KBM-7 (cell line): Measurements from ENCODE around the gene CEP152.
"Not testable (repeated sequence)": the region's sequence is repeated elsewhere in the genome, so short reads cannot be mapped to it uniquely, and the experiment has no call there.

Experiments used
- DNase-seq: peaks from one replicate; pipeline ENCODE4 v3.0.0-alpha.2; 2015
- in situ Hi-C: fragments of 300-500 bp; cut with MboI; formaldehyde crosslinking; loops from 2 replicates; pipeline ENCODE4 v1.14.3; 2020; ENCODE audit warnings: low sequenced_read_pairs, low pct_unique_long_range_greater_than_20kb, mixed read lengths

Gene CEP152

GRCh38 chr15:48814286-48814685 is 3.4 kb upstream of the CEP152 start:
- DNase-seq = no peak
- in situ Hi-C loops = no loop called here

- in situ Hi-C loops = no loop called here
- DNase-seq = no peak
These were observed 573 bp upstream of the CEP152 start for GRCh38 chr15:48811325-48811958.

DNA sequence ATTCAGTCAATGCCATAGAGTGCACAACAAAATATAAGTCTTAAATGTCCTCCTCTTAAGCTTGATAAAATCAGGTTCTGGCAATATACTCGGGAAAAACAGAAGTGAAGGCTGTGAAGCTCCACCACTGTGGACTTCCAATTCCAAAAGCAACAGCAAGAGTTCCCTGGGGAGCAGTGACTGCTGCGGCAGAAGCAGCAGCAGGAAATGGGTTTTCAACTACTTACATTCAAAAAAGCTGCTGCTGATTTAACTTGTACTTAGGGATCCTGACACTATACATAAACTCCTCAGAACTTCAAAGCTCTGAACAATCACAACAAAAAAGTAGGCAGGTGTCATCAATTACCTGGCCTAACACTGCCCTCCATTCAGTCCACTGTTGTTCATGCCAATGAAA is 4.7 kb downstream of the CEP152 start:
- in situ Hi-C loops = no loop called here
- DNase-seq = peak; percentile 18

DNA sequence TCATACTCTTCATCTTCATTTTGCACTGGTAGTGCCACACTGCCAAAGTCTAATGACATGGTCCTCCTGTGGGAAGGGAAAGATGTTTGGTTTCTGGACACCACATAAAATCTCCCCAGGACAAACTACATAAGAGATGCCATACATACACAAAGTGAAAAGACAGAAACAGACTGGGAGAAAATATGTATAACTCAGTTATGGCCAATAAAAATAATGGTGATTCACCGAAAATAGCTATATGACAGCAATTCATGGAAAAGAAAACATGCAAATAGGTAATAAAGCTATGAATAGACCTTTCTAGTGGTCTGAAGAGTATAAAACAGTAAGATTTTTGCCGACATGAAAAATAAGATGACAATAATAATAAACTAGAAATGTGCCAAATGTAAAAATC is 5.3 kb downstream of the CEP152 start:
- DNase-seq = no peak
- in situ Hi-C loops = no loop called here

DNA sequence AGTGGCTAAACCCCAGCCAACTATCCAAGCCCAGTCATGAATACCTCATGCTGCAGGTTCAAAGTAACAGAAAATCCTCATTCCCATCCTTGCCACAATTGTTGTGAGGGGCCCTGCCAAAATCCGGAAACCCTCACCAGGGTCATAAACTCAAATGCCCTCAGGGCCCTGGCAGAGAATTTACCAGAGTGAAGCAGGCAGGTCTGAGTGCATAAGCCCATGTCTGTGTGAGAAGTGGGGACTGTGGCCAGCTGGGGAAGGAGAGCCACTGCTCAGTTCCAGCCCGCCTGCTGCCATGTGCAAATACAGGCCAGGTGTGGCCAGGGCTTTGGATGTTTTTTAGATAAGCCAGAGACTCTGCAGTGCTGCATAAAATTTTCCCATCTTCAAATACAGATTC is 7.0 kb downstream of the CEP152 start:
- in situ Hi-C loops = no loop called here
- no peak for DNase-seq

GRCh38 chr15:48802867-48803266 is 8.0 kb downstream of the CEP152 start:
- no peak for DNase-seq
- in situ Hi-C loops = no loop called here

DNA sequence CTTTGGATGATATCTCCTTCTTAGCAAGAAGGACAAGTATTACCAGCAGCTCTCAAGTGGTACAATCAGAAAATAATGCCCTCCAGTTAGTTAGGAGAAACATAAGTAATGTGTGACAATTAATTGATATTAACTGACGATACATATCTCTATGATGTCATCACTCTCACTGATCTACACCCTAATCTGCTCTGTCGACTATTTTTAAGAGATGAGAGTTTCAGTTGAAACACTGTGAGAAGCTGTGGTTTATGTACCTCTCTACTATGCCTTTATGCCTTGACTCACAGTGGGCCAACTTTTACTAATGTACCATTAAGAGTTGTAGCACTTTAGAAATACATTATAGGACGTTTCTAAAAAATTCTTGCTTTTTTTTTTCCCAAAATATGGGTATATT is 8.6 kb downstream of the CEP152 start:
- DNase-seq = no peak
- in situ Hi-C loops = no loop called here

DNA sequence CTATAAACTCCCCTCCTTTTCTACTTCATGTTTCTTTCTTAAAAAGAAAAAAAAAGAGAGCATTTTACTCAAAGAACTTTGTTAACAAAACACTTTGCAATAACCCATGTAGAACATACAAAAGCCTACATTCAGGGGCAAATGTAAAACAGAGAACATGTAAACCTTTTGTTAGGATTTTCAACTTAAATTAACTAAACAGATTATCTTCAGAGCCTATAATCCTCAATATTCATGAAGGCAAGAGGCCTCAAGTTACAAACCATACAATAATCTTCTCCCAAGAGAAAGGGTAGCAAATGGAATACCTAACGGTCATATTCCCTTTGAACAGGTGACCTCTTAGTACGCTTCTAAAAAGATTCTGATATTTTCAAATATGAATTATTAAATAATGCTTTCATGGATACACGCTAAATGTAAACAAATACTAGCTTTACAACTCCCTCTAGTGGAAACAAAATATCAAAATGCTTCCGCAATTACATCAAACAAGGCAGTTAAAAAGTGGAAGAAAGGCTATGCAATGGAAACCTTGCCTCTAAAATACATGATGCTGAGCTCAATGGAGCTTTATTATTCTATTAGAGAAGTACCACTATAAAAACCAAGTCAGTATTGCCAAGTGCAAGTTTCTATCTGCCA is 9.9 kb downstream of the CEP152 start:
- DNase-seq = peak; percentile 25
- in situ Hi-C loops = no loop called here

DNA sequence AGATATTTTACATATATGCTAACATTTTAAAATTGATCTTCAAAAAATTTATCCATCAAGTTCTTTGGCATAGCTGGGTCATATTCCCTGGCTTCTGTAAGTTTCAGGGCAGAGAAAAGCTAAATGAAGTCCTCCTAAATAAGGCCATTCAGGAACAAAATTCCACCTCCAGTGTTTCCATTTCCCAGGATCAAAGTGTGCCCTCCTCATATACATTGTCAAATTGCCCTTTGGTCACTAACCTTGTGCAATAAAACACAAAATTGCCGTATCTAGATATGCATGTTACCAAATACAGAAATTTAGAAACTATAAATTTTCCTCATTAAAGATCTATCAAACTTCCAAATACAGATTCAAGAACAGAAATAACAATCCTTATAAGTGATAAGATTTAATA is 10.6 kb downstream of the CEP152 start:
- in situ Hi-C loops = no loop called here
- no peak for DNase-seq

- in situ Hi-C loops = no loop called here
- DNase-seq = no peak
These were observed 12.6 kb downstream of the CEP152 start for GRCh38 chr15:48798319-48798718.

DNA sequence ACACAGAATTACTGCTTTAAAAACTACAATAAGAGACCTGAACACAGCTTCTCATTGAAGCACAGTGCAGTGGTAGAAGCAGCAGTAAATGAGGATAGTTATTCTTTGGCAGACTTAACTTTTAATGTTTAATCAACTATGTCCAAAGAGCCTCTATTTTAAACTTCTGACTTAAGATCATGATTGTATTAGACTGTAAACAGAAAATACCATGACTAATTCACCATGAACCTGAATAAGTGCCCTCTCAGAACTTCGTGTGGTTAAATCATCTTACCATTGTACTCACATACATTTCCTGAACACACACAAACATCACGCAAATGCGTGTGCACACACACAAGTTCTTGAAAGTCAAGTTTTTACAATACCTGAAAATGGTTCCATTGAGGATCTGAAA is 13.9 kb downstream of the CEP152 start:
- in situ Hi-C loops = no loop called here

DNA sequence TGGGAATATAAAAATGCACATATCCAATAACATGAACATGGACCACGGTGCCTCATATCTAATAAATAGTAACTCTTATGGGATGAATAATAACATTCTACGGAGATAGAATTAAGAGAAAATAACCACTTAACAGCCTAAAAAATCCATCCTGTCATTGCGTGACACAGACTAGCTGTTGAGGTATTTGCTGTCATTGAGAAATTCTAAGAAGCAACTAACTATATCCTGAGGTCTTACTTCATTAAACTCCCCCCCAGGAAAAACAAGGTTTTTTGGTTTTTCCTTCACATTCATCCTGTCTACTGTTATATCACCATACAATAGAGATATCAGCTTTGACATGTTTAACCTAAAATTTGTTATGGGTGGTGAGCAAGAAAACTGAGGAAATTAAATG is 14.3 kb downstream of the CEP152 start:
- no peak for DNase-seq
- in situ Hi-C loops = no loop called here

More for the DNA sequence above, 13.9 kb downstream of the CEP152 start:
- DNase-seq = no peak

DNA sequence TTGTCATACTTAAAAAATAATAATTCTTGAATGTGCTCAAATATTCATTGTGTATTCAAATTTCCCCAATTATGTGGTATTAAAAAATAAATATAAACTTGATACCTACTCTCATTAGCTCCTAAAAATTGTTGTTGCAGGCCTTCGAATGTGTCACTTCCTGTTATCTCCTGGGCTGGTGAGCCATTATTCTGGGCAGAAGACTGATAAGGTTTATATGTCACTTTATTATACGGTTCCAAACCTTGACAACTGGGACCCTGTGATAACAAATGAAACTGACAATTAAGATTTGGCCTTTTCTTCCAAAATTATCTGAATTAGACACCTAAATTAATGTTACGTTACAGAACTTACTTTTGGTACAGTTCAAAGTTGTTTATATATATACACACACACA is 15.0 kb downstream of the CEP152 start:
- no peak for DNase-seq
- in situ Hi-C loops = no loop called here

- peak; percentile 65 for DNase-seq
- in situ Hi-C loops = no loop called here
These were observed 16.2 kb downstream of the CEP152 start for GRCh38 chr15:48794697-48795134.

DNA sequence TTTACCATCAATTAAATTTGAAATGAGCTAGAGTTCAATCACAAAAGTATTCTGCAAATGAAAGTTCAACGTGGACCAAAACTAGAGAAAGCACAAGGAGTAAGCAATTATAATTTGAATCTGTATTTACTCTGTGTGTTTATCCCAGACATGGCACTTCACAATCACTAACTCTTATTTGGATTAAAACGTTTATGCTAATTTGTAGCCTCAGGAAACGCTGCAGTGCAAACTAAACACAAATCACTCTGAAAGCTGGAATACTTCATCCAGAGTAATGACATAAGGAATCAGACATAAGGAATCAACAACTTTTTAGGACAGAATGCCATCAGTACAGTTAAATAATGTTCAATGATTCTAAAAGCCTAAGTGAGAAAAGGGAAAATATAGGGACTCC is 18.5 kb downstream of the CEP152 start:
- no peak for DNase-seq
- in situ Hi-C loops = no loop called here

- DNase-seq, in situ Hi-C loops: not testable (repeated sequence)
These were observed 20.3 kb downstream of the CEP152 start for GRCh38 chr15:48790466-48791115.

DNA sequence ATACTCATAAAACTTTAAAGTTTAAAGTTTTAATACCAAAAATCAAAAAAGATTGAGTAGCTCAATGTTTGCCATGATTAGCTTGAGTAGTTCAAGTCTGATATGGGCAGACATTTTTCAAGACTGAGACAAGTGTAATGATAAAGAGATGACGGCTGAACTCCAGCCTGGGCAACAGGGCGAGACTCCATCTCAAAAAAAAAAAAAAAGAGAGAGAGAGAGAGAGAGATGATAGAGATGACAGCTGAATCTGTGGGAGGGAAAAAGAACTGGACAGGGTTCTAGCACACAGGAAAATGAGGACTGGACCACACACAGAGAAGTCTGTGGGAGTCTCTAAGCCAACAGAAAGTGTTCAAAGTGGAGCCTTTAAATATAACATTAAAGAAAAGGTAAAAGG is 25.2 kb downstream of the CEP152 start:
- in situ Hi-C loops = no loop called here
- no peak for DNase-seq

DNA sequence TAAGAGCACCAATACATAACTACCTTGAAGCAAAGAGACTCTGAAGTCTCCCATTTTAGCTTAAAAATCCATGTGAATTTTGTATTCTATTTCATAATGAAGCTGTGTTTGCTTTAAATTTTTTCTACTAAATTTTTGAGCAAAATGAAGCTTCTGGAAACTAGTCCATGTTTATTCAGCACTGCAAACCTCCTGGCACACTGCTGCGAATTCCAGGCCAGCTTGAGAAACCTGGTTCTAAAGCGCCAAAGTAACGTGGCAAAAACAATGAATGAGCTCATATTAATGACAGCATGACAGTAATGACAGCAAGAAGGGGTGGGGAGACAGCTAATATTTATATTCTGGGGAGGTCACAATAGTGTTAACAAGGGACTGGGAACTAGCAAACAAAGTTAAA is 25.7 kb downstream of the CEP152 start:
- in situ Hi-C loops = no loop called here
- no peak for DNase-seq

GRCh38 chr15:48784756-48785155 is 26.1 kb downstream of the CEP152 start:
- in situ Hi-C loops = no loop called here
- no peak for DNase-seq

GRCh38 chr15:48782911-48783310 is 28.0 kb downstream of the CEP152 start:
- in situ Hi-C loops = no loop called here
- DNase-seq = no peak
